GM12878 (cell line): ENCODE results near the gene CNTN3. TPM values are rescaled to one million over a fixed set of nuclear protein-coding genes. Genes with fewer than 3 reads are reported as not detected.

Experiments used
- ATAC-seq: fragments of 200-7000 bp; cut with Tn5 transposase; 3 replicates; pipeline ENCODE4 v1.9.1; 2020; ENCODE audit warnings: mild to moderate bottlenecking, moderate library complexity
- BruUV-seq: library from RNA; stranded (reverse); fragments of 400-500 nt; replicated peaks from 2 replicates; lab custom pipeline; 2021; lab: Mats Ljungman, UMichigan
- CTCF ChIA-PET: fragments of 300-600 bp; sonication (Branson Sonifier 250); formaldehyde crosslinking; extraction: SDS; loops from one replicate; lab custom pipeline; 2021; ENCODE audit warnings: inconsistent platforms; lab: Yijun Ruan, JAX
- POLR2A ChIA-PET: fragments of 350-600 bp; formaldehyde crosslinking; extraction: SDS; loops from one replicate; lab custom pipeline; 2021; ENCODE audit warnings: inconsistent platforms; lab: Charles Lee
- RAD21 ChIA-PET: fragments of 300-600 bp; sonication (Branson Sonifier 250); formaldehyde crosslinking; loops from one replicate; lab custom pipeline; 2023; ENCODE audit warnings: antibody characterized with exemption; ENCODE audit not compliant: unreplicated experiment; lab: Charles Lee
- SMC1A ChIA-PET: fragments of 300-600 bp; sonication (Branson Sonifier 250); formaldehyde crosslinking; loops from one replicate; lab custom pipeline; 2023; ENCODE audit not compliant: unreplicated experiment, uncharacterized antibody; lab: Charles Lee
- DNase-seq: peaks from one replicate; pipeline ENCODE4 v3.0.0-alpha.2; 2011; ENCODE audit warnings: low read depth, low spot score
- FAIRE-seq: peaks from 3 replicates; lab custom pipeline; 2011; peaks lifted over from hg19 to GRCh38; lab: Jason Lieb, UNC
- H2AFZ ChIP-seq: 2 replicates; pipeline ENCODE4 v1.6.0; 2011; ENCODE audit warnings: low read depth, low read length, control low read depth; ENCODE audit not compliant: control insufficient read depth
- H3K27ac ChIP-seq: 2 replicates; pipeline ENCODE4 v1.5.1; 2011; ENCODE audit warnings: control low read depth; ENCODE audit not compliant: control insufficient read depth, insufficient read depth
- H3K27me3 ChIP-seq, 2 experiments: replicated peaks in 1 of 2; 2 replicates each; pipeline versions ENCODE4 v1.6.0 to v1.6.1; 2011; ENCODE audit warnings: low read length in 1 of 2; ENCODE audit not compliant: control insufficient read depth in 2 of 2, insufficient read depth in 2 of 2
- H3K36me3 ChIP-seq, 2 experiments: 2 replicates each; pipeline ENCODE4 v1.5.1; 2011; ENCODE audit warnings: low read length in 1 of 2; ENCODE audit not compliant: control insufficient read depth in 2 of 2, insufficient read depth in 2 of 2
- H3K4me1 ChIP-seq: 2 replicates; pipeline ENCODE4 v1.6.1; 2011; ENCODE audit warnings: mild to moderate bottlenecking, low read length, moderate library complexity, mixed read lengths; ENCODE audit not compliant: control insufficient read depth, insufficient read depth
- H3K4me2 ChIP-seq: 2 replicates; pipeline ENCODE4 v1.6.0; 2011; ENCODE audit warnings: control low read depth; ENCODE audit not compliant: control insufficient read depth, insufficient read depth
- H3K4me3 ChIP-seq: fragments of 200-600 bp; sonication (generic); 2 replicates; pipeline ENCODE4 v1.5.1; 2016
- H3K79me2 ChIP-seq: 2 replicates; pipeline ENCODE4 v1.6.0; 2011; ENCODE audit warnings: low read length; ENCODE audit not compliant: control insufficient read depth, insufficient read depth
- H3K9ac ChIP-seq: 2 replicates; pipeline ENCODE4 v1.8.0; 2011; ENCODE audit warnings: low read length, control low read depth, mixed read lengths; ENCODE audit not compliant: control insufficient read depth, insufficient read depth
- H3K9me3 ChIP-seq: replicated peaks from 3 replicates; pipeline ENCODE4 v1.5.1; 2011; ENCODE audit warnings: mild to moderate bottlenecking, low read length; ENCODE audit not compliant: control insufficient read depth, insufficient read depth
- H4K20me1 ChIP-seq: 2 replicates; pipeline ENCODE4 v1.6.0; 2011; ENCODE audit not compliant: control insufficient read depth, insufficient read depth
- EZH2 ChIP-seq: IDR thresholded peaks from 2 replicates; pipeline ENCODE4 v1.6.1; 2012; ENCODE audit warnings: low read depth, mild to moderate bottlenecking, control low read depth, inconsistent platforms, low read length, borderline replicate concordance; ENCODE audit not compliant: control insufficient read depth
- JUNB ChIP-seq: IDR thresholded peaks from 2 replicates; pipeline ENCODE4 v1.6.1; 2016; ENCODE audit warnings: antibody characterized with exemption, mild to moderate bottlenecking
- NFYB ChIP-seq: IDR thresholded peaks from 2 replicates; pipeline ENCODE4 v1.6.1; 2011; ENCODE audit warnings: low read depth, mild to moderate bottlenecking, low read length, improper control_type of control experiment, moderate library complexity; ENCODE audit not compliant: insufficient read depth
- POU2F2 ChIP-seq: IDR thresholded peaks from 3 replicates; pipeline ENCODE4 v1.6.1; 2011; ENCODE audit warnings: low read depth, mild to moderate bottlenecking, low read length, borderline replicate concordance
- RAD51 ChIP-seq: fragments of 450-650 bp; IDR thresholded peaks from 2 replicates; pipeline ENCODE4 v1.6.1; 2016; ENCODE audit warnings: moderate library complexity, mild to moderate bottlenecking, inconsistent platforms
- RB1 ChIP-seq: fragments of 450-650 bp; formaldehyde crosslinking; IDR thresholded peaks from 2 replicates; pipeline ENCODE4 v1.6.1; 2017; ENCODE audit warnings: mild to moderate bottlenecking, borderline replicate concordance
- SREBF1 ChIP-seq: IDR thresholded peaks from 2 replicates; pipeline ENCODE4 v1.6.1; 2012; ENCODE audit warnings: mild to moderate bottlenecking, low read length
- SRF ChIP-seq, 2 experiments: IDR thresholded peaks; 2 replicates each; pipeline ENCODE4 v1.6.1; 2011; ENCODE audit warnings: low read depth in 2 of 2, low read length in 2 of 2, mild to moderate bottlenecking in 1 of 2, moderate library complexity in 1 of 2
- STAT1 ChIP-seq: fragments of 450-650 bp; conservative IDR thresholded peaks from 2 replicates; pipeline ENCODE4 v1.6.1; 2014; ENCODE audit warnings: antibody characterized with exemption, mild to moderate bottlenecking
- TBL1XR1 ChIP-seq: IDR thresholded peaks from 2 replicates; pipeline ENCODE4 v1.6.1; 2012; ENCODE audit warnings: low read depth, low read length, improper control_type of control experiment
- YBX1 ChIP-seq: fragments of 450-650 bp; IDR thresholded peaks from 2 replicates; pipeline ENCODE4 v1.6.1; 2016; ENCODE audit warnings: antibody characterized with exemption
- WGBS: methylation state at CpG from one replicate; pipeline ENCODE4 v1.1.6; 2016; ENCODE audit warnings: low lambda C conversion rate; ENCODE audit not compliant: insufficient replicate concordance, insufficient coverage; ENCODE audit errors: missing lambda C conversion rate; 5-methylcytosine and 5-hydroxymethylcytosine counted together
- in situ Hi-C: fragments of 300-500 bp; cut with MboI; formaldehyde crosslinking; loops from 9 replicates; pipeline ENCODE4 v1.14.3; 2018; ENCODE audit warnings: mixed read lengths
- intact Hi-C: fragments of 100-400 bp; cut with micrococcal nuclease; formaldehyde crosslinking; loops from one replicate; pipeline ENCODE4 v1.14.2; 2022; ENCODE audit not compliant: unreplicated experiment
- polyA plus RNA-seq, 11 experiments: library from polyadenylated mRNA; depleted of rRNA in 4 of 11; unstranded in 6 of 11; stranded (reverse) in 5 of 11; fragments of >200 nt; fragmentation: Nextera tagmentation in 4 of 11; fragmentation: Illumina TruSeq in 1 of 11; extraction: Ambion mirVana in 4 of 11; extraction: Trizol in 1 of 11; gene quantifications; 1 replicate in 1 of 11; 2 replicates in 10 of 11; pipeline versions ENCODE4 v1.2.1 to v1.2.3, GENCODE V29; 2011 to 2016; ENCODE audit warnings: inconsistent platforms in 2 of 11, missing spikeins in 2 of 11, low read depth in 1 of 11
- total RNA-seq, 4 experiments: library from RNA; depleted of rRNA in 3 of 4; stranded (reverse); fragments of >200 nt in 3 of 4; fragmentation: Illumina TruSeq in 1 of 4; extraction: Trizol in 1 of 4; gene quantifications; 2 replicates each; pipeline versions ENCODE4 v1.2.1 to v1.2.3, GENCODE V29; 2013 to 2021
- TF ChIP-seq, protein P1 (sequence below): fragments of 450-650 bp; IDR thresholded peaks from 2 replicates; pipeline ENCODE4 v1.6.1; 2018; ENCODE audit warnings: borderline replicate concordance, mild to moderate bottlenecking; ENCODE audit not compliant: partially characterized antibody

Gene CNTN3
- total and polyA plus RNA-seq, 10 of the 15 experiments (the other 5 are each of a cell fraction or from before 2014, with no cell fraction given) = 0.14 TPM; not detected in 9

DNA sequence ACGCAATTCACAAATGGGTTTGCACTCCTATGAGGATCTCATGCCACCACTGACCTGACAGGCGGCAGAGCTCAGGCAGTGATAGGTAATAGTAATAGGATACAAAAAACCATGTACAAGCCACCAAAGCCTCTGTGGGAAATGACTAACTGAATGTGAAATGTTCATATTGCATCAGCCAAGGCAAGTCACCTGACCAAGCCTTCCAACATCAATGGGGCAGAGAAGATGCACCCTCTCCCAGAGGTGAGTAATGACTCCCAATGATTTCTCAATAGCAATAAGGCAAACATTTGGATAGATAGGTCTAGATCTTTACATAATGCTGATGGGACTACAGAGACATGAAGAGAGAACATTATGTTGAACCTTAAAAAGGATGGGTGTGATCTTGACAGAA is 14.9 kb downstream of the CNTN3 start:
- H3K9me3 ChIP-seq = no peaks in the 10 kb centered on the region
- ChIA-PET SMC1A (no interaction called here), CTCF (no interaction called here)
- intact Hi-C loops = no loop called here
- TF ChIP-seq JUNB (no peak), RAD51 (no peak), EZH2 (no peak), TBL1XR1 (no peak), SRF (IDR thresholded peaks at IDR 0.05; ENCODE audit: low read depth in 2 of 2, low read length in 2 of 2) (no peak), NFYB (no peak), RB1 (no peak), STAT1 (no peak), SREBF1 (no peak), YBX1 (no peak), POU2F2 (no peak)
- TF ChIP-seq, protein P1, sequence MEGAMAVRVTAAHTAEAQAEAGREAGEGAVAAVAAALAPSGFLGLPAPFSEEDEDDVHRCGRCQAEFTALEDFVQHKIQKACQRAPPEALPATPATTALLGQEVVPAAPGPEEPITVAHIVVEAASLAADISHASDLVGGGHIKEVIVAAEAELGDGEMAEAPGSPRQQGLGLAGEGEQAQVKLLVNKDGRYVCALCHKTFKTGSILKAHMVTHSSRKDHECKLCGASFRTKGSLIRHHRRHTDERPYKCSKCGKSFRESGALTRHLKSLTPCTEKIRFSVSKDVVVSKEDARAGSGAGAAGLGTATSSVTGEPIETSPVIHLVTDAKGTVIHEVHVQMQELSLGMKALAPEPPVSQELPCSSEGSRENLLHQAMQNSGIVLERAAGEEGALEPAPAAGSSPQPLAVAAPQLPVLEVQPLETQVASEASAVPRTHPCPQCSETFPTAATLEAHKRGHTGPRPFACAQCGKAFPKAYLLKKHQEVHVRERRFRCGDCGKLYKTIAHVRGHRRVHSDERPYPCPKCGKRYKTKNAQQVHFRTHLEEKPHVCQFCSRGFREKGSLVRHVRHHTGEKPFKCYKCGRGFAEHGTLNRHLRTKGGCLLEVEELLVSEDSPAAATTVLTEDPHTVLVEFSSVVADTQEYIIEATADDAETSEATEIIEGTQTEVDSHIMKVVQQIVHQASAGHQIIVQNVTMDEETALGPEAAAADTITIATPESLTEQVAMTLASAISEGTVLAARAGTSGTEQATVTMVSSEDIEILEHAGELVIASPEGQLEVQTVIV = no peak
- TF ChIP-seq, all 136 proteins: peak for 0
- no peak overlapping the region for H2AFZ ChIP-seq
- WGBS = 96% methylated on average over 2 of the region's 2 CpGs
- BruUV-seq = no TSS peak
- FAIRE-seq (no peak), ATAC-seq (no peak), DNase-seq (no peak)
- H3K79me2 ChIP-seq = no peaks in the 10 kb centered on the region
- no peaks in the 10 kb centered on the region for H3K4me1 ChIP-seq
- H3K27ac ChIP-seq = no peak overlapping the region
- in situ Hi-C loops = no loop called here
- ChIA-PET POLR2A (no interaction called here), RAD21 (no interaction called here)
- no peak overlapping the region for H3K9ac ChIP-seq
- no peaks in the 10 kb centered on the region for H3K27me3 ChIP-seq
- H3K4me2 ChIP-seq = no peak overlapping the region
- H4K20me1 ChIP-seq = no peaks in the 10 kb centered on the region
- H3K4me3 ChIP-seq = no peak overlapping the region
- no peaks in the 10 kb centered on the region for H3K36me3 ChIP-seq
